Esophagus muscularis mucosa (tissue), 4 donors: ENCODE data around the gene TTC34.
"Not testable (repeated sequence)": the region's sequence is repeated elsewhere in the genome, so short reads cannot be mapped to it uniquely, and the experiment has no call there.

ENCODE experiments used
- CTCF ChIP-seq, 3 experiments: fragments of 200-600 bp in 2 of 3; fragments of 450-650 bp in 1 of 3; sonication (generic) in 2 of 3; IDR thresholded peaks; one replicate each; pipeline ENCODE4 v1.5.1; 2017 to 2019; ENCODE audit warnings: antibody characterized with exemption in 3 of 3, mild to moderate bottlenecking in 2 of 3, moderate library complexity in 1 of 3
- EP300 ChIP-seq: sonication (generic); formaldehyde crosslinking; IDR thresholded peaks from one replicate; pipeline ENCODE4 v1.6.1; 2017; ENCODE audit warnings: antibody characterized with exemption
- POLR2A ChIP-seq: fragments of 450-650 bp; IDR thresholded peaks from one replicate; pipeline ENCODE4 v1.6.1; 2017; ENCODE audit warnings: antibody characterized with exemption, moderate library complexity, mild to moderate bottlenecking, low read depth
- POLR2AphosphoS5 ChIP-seq, 2 donors: sonication (generic); formaldehyde crosslinking; IDR thresholded peaks; one replicate each; pipeline ENCODE4 v1.6.1; 2017; ENCODE audit warnings: antibody characterized with exemption in 2 of 2

GRCh38 chr1:2694796-2695195 is 106.7 kb downstream of the TTC34 start:
- not testable (repeated sequence) for TF ChIP-seq CTCF (IDR thresholded peaks at IDR 0.05); EP300; POLR2A; POLR2AphosphoS5 (IDR thresholded peaks at IDR 0.05)
